ENCODE measurements around the gene POLR3G. TPM values are rescaled to one million over a fixed set of nuclear protein-coding genes. Genes with fewer than 3 reads are reported as not detected.

Gene POLR3G
- total and polyA plus RNA-seq, 8 donors, result 0.53 to 1.3 (median 0.84) TPM

- TF ChIP-seq CTCF (IDR thresholded peaks at IDR 0.05), result no peak
- no peak for FAIRE-seq
- H3K9me3 ChIP-seq, result no peaks in the 10 kb centered on the region
- H3K4me3 ChIP-seq, result no peak overlapping the region
- intact Hi-C loops (cut with DNase I), result no loop called here
- no peak overlapping the region for H3K27ac ChIP-seq
- no peak for DNase-seq
- H3K36me3 ChIP-seq, result no peaks in the 10 kb centered on the region
- peaks cover 0 to 5% (median 3%) of the 10 kb centered on the region in 3 donors for H3K4me1 ChIP-seq
- peaks cover 0 to 7% (median 0%) of the 10 kb centered on the region in 4 donors for H3K27me3 ChIP-seq
- ATAC-seq, result no peak
Measured at GRCh38 chr5:90555666-90556065, 81.0 kb downstream of the POLR3G start.

- TF ChIP-seq CTCF (IDR thresholded peaks at IDR 0.05), result no peak
- Histone ChIP-seq H3K27ac (no peak overlapping the region), H3K27me3 (peaks cover 0 to 7% (median 0%) of the 10 kb centered on the region in 4 donors), H3K4me1 (peaks cover 0 to 5% (median 3%) of the 10 kb centered on the region in 3 donors), H3K4me3 (peak overlapping the region in 2 of 4 donors; percentile 44 to 61), H3K9me3 (no peaks in the 10 kb centered on the region), H3K36me3 (no peaks in the 10 kb centered on the region)
- no peak for ATAC-seq
- 5 to 6% methylated on average over 9 of the region's 9 CpGs for WGBS, 2 donors
- no peak for FAIRE-seq
- DNase-seq, result no peak
- intact Hi-C loops (cut with DNase I), result no loop called here
Measured at GRCh38 chr5:90557391-90557790, 82.7 kb downstream of the POLR3G start.

- H3K4me1 ChIP-seq, result peaks cover 0 to 5% (median 3%) of the 10 kb centered on the region in 3 donors
- no peaks in the 10 kb centered on the region for H3K9me3 ChIP-seq
- H3K4me3 ChIP-seq, result peak overlapping the region; percentile 16 to 61 (median 31)
- intact Hi-C loops (cut with DNase I), result no loop called here
- ATAC-seq, result peak in 2 of 4 donors; percentile 5 to 6
- no peak for DNase-seq
- H3K27me3 ChIP-seq, result peaks cover 0 to 7% (median 0%) of the 10 kb centered on the region in 4 donors
- no peak for TF ChIP-seq CTCF (IDR thresholded peaks at IDR 0.05)
- WGBS, 2 donors, result 7 to 9% methylated on average over 3 of the region's 3 CpGs
- no peak for FAIRE-seq
- no peaks in the 10 kb centered on the region for H3K36me3 ChIP-seq
- H3K27ac ChIP-seq, result peak overlapping the region in 1 of 4 donors; percentile 30
Measured at GRCh38 chr5:90557871-90558270, 83.2 kb downstream of the POLR3G start.

GRCh38 chr5:90558344-90559192 lies 83.9 kb downstream of the POLR3G start, which contains the start of gene ADGRV1:
ADGRV1 (plus strand) TSS chr5:90558797; CDS start chr5:90558896, 99 bp downstream.
- no peak for TF ChIP-seq CTCF (IDR thresholded peaks at IDR 0.05)
- H3K27me3 ChIP-seq, result peaks cover 0 to 7% (median 0%) of the 10 kb centered on the region in 4 donors
- DNase-seq (peak; percentile 91 to 96 (median 94)), FAIRE-seq (no peak), ATAC-seq (peak; percentile 97 to 99 (median 98))
- 0 to 1% methylated on average over 55 to 60 of the region's 60 CpGs for WGBS, 2 donors
- peaks cover 0 to 5% (median 3%) of the 10 kb centered on the region in 3 donors for H3K4me1 ChIP-seq
- no peaks in the 10 kb centered on the region for H3K9me3 ChIP-seq
- H3K4me3 ChIP-seq, result peak within 1 kb of the TSS; percentile 36 to 61 (median 44)
- peak within 1 kb of the TSS; percentile 25 to 49 (median 44) for H3K27ac ChIP-seq
- H3K36me3 ChIP-seq, result no peaks in the 10 kb centered on the region
- intact Hi-C loops (cut with DNase I), result no loop called here

- ATAC-seq (no peak), FAIRE-seq (no peak), DNase-seq (no peak)
- intact Hi-C loops (cut with DNase I), result no loop called here
- Histone ChIP-seq H3K27me3 (peaks cover 0 to 7% (median 0%) of the 10 kb centered on the region in 4 donors), H3K27ac (no peak overlapping the region), H3K4me3 (no peak overlapping the region), H3K9me3 (no peaks in the 10 kb centered on the region), H3K36me3 (no peaks in the 10 kb centered on the region), H3K4me1 (peaks cover 0 to 5% (median 3%) of the 10 kb centered on the region in 3 donors)
- 76 to 83% methylated on average over 2 of the region's 2 CpGs for WGBS, 2 donors
- TF ChIP-seq CTCF (IDR thresholded peaks at IDR 0.05), result no peak
Measured at GRCh38 chr5:90560771-90561170, 86.1 kb downstream of the POLR3G start.
